NCI-H1436 (cell line): ENCODE results near the gene TMEM131L.
"Not testable (repeated sequence)": the region's sequence is repeated elsewhere in the genome, so short reads cannot be mapped to it uniquely, and the experiment has no call there.

ENCODE experiments used
- DNase-seq: peaks from one replicate; lab custom pipeline; 2025; lab: John Stamatoyannopoulos, UW

TMEM131L gene, protein sequence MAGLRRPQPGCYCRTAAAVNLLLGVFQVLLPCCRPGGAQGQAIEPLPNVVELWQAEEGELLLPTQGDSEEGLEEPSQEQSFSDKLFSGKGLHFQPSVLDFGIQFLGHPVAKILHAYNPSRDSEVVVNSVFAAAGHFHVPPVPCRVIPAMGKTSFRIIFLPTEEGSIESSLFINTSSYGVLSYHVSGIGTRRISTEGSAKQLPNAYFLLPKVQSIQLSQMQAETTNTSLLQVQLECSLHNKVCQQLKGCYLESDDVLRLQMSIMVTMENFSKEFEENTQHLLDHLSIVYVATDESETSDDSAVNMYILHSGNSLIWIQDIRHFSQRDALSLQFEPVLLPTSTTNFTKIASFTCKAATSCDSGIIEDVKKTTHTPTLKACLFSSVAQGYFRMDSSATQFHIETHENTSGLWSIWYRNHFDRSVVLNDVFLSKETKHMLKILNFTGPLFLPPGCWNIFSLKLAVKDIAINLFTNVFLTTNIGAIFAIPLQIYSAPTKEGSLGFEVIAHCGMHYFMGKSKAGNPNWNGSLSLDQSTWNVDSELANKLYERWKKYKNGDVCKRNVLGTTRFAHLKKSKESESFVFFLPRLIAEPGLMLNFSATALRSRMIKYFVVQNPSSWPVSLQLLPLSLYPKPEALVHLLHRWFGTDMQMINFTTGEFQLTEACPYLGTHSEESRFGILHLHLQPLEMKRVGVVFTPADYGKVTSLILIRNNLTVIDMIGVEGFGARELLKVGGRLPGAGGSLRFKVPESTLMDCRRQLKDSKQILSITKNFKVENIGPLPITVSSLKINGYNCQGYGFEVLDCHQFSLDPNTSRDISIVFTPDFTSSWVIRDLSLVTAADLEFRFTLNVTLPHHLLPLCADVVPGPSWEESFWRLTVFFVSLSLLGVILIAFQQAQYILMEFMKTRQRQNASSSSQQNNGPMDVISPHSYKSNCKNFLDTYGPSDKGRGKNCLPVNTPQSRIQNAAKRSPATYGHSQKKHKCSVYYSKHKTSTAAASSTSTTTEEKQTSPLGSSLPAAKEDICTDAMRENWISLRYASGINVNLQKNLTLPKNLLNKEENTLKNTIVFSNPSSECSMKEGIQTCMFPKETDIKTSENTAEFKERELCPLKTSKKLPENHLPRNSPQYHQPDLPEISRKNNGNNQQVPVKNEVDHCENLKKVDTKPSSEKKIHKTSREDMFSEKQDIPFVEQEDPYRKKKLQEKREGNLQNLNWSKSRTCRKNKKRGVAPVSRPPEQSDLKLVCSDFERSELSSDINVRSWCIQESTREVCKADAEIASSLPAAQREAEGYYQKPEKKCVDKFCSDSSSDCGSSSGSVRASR (N-terminal part only)

DNA sequence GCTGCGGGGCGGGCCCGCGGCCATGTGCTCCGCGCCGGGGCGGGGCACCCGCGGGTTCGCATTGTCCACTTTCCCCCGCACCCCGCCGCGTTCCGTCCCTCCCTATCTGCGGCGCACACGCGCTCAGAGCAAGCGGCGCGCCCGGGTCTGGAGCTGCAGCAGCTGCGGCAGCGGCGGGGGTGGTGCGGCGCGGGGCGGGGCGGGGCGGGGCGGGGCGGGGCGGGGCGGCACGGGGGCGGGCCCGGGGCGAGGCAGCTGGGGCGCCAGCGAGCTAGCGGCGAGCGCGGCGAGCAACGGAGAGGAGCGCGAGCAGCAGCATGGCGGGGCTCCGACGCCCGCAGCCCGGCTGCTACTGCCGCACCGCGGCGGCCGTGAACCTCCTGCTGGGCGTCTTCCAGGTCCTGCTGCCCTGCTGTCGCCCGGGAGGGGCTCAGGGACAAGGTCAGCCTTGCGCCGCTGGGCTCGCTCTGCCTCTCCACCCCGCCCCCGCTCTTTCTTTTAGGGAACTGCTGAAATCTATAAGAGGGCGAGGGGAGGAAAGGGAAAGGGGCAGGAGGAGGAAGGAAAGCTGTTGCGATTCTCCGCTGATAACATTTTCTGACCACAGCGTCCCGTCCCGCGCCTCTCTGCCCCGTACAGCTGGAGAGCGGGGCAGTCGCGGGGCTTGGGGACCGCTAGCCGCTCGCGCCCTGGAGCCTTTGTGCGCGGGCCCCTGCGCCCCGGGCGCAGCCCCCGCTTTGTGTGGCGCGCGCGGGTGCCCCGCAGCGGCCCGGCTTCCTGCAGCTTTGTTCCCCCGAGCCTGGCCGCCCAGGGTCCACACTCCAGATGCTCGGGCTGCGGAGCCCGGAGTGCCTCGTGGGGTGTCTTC lies at the start of gene TMEM131L:
Gene TMEM131L (plus strand): TSS at position 280 of the 868 bp plus-strand sequence. CDS start 38 bp downstream, at position 318.
- peak; percentile 48 for DNase-seq

GRCh38 chr4:153416456-153416855 lies 49.7 kb upstream of the TMEM131L start:
- DNase-seq: not testable (repeated sequence)

- DNase-seq: no peak
Observed at GRCh38 chr4:153418121-153418520, 48.0 kb upstream of the TMEM131L start.

GRCh38 chr4:153418558-153418957 lies 47.6 kb upstream of the TMEM131L start:
- no peak for DNase-seq

DNA sequence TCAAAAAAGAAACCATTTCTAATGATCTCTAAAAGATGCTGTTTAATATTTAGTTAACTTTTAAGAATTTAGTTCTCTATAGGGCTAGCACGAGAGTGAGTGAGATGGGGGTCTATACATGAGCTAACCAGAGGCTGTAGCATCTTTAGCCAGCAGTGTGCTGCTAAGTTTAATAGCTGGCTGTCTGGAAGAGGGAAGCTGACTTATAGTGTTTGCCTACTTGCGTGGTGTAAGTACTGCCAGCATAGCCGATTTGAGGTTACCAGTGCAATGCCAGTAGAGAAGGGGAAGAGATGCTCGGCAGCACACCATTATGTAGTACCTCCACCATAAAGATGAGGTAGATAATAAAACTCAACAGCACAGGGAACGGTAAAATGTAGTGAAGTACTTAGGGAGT lies 47.1 kb upstream of the TMEM131L start:
- DNase-seq: no peak

DNA sequence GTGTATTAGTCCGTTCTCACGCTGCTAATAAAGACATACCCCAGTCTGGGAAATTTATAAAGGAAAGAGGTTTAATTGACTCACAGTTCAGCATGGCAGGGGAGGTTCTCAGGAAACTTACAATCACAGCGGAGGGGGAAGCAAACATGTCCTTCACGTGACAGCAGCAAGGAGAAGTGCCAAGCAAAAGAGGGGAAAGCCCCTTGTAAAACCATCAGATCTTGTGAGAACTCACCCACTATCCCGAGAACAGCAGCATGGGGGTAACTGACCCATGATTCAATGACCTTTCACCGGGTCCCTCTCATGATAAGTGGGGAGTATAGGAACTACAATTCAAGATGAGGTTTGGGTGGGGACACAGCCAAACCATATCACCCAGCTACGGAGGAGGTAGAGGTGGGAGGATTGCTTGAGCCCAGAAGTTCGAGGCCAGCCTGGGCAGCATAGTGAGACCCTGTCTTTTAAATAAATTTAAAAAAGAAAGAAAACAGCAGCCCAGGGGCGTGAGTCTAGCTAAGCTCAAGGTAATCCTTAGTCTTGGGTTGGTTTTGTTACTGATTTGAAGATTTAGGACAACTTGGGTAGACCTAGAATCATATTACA lies 46.4 kb upstream of the TMEM131L start:
- DNase-seq: no peak

GRCh38 chr4:153420361-153420760 lies 45.8 kb upstream of the TMEM131L start:
- DNase-seq: no peak

- DNase-seq: no peak
Observed at GRCh38 chr4:153421941-153422340, 44.2 kb upstream of the TMEM131L start.

GRCh38 chr4:153426207-153426885 lies 39.8 kb upstream of the TMEM131L start:
- no peak for DNase-seq

DNA sequence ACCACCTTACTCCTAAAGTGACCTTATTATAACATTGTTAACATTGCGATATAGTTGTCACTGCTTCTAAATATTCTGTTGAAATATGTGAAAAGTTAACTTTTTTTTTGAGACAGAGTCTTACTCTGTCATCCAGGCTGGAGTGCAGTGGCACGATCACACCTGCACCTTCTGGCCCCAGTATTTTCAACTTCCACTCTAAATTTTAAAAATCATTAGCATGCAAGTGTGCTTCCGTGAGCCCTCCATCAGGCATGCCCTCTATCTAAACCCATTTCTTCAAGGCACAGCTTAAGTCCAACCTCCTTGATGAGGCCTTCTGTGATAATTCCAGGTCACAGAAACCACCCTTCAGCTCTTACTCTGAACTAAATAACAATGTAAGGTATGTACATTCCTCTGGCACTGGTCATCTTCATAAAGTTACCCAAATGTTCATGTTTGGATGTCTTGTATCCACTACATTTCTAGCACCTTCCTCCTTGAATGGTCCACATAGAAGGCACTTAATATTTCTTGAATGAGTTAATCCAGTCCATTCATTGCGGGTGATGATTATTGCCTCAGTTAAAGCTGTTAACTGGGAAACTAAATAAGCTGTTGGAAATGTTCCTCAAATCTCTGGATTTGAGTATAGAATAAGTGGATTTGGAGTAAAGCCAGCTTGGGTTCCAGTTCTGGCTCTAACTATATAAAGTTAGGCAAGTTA lies 38.6 kb upstream of the TMEM131L start:
- DNase-seq: no peak

DNA sequence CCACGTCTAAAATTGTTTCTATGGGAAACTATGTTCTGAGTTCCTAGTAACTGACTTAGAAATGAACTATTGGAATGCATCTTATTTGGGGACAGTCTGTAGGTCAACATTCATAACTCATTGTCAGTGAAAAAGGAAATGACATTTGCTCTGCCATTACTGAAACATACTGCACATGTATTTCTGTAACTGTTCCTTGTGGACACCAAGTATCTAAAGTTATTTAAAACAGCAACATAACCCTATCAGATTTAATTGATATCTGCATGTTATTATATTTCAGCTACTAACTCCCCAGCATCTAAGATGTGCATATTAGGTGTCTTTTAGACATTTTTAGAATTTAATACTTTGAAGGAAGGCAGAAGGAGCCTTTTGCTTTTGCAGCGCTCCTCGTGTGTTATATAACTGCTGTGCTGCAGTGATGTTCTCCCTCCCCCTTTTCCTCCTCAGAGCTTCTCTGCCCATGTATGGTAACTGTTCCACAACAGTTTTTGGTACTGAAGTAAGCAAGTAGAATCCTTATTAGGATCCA lies 37.2 kb upstream of the TMEM131L start:
- DNase-seq: no peak

- DNase-seq: peak; percentile 46
Observed at GRCh38 chr4:153432965-153433753, 33.0 kb upstream of the TMEM131L start.

- no peak for DNase-seq
Observed at GRCh38 chr4:153433754-153434105, 32.4 kb upstream of the TMEM131L start.

DNA sequence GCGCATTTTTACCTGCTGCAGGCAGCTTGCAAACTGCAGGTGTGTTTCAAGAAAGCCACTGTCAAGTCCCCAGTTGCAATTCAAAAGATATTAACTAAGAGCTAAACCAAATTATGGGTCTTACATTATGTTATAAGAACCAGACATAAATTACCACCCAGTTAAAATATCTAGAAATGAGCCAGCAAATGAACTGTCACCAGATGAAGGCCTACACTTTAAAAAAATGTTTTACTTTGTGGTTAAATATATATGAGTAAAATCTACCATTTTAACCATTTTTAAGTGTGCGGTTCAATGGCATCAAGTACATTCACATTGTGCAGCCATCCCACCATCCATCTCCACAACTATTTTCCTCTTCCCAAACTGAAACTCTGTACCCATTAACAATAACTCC lies 32.0 kb upstream of the TMEM131L start:
- DNase-seq: no peak

DNA sequence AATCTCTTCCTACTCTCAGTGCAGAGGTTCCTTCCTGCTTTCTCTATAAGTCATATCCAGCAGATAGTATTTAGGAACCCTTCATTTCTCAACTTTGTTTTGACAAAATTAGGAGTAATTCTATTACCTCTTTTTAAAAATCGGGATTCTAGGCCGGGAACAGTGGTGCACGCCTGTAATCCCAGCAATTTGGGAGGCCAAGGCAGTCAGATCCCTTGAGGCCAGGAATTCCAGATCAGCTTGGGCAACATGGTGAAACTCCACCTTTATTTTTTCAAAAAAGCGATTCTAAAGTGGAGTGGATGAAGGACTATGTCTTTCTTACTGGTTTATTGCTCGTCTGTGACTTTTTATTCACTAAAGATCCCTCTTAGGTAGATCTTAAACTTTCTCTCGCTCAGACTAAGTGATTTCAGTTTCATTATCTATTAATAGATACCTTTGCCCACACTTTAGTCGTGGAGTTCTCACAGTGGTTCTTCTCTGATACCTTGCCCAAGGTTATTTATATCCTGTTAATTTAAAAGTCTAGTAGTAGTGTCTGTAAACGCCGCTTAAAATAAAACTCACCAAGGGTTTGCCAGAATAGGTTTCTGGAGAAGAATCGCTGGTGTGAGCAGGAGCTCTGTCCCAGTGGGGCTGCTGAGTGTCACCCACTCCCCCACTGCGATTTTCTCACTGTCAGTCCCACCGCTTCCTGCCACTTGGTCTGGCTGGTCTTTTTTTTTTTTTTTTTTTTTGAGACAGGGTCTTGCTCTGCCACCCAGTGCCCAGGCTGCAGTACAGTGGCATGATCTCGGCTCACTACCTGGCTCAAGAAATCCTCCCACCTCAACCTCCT lies 27.0 kb upstream of the TMEM131L start:
- no peak for DNase-seq

- DNase-seq: no peak
Observed at GRCh38 chr4:153439831-153440230, 26.3 kb upstream of the TMEM131L start.

DNA sequence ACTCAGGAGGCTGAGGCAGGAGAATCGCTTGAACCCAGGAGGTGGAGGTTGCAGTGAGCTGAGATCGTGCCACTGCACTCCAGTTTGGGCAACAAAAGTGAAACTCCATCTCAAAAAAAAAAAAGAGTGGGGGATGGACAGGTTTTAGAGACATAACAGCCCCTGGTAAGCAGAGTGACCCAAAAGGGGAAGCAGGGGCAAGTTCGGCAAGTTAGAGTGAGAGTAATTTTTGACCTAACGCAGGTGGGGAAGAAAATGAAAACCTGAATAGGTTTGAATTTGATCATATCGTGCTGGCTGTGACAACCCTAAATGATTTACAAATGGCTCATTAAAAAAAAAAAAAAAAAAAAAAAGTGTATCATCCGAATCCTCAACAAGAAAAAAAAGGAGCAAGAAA lies 25.7 kb upstream of the TMEM131L start:
- DNase-seq: no peak
